ENCODE results near the gene PPEF1.

The PPEF1 gene

GRCh38 chrX:18707426-18708049, at the start of gene PPEF1:
PPEF1 (plus strand) TSS chrX:18707645; CDS start chrX:18707781, 136 bp downstream.
- no peak for DNase-seq (ENCODE audit: low read depth in 2 of 2)

- DNase-seq (ENCODE audit: low read depth in 2 of 2), result no peak
Measured at GRCh38 chrX:18661273-18661672, 46.2 kb upstream of the PPEF1 start.

- no peak for DNase-seq (ENCODE audit: low read depth in 2 of 2)
Measured at GRCh38 chrX:18664947-18665346, 42.5 kb upstream of the PPEF1 start.

- DNase-seq (ENCODE audit: low read depth in 2 of 2), result no peak
Measured at GRCh38 chrX:18666614-18667013, 40.8 kb upstream of the PPEF1 start.

GRCh38 chrX:18668071-18668835, 39.2 kb upstream of the PPEF1 start:
- DNase-seq (ENCODE audit: low read depth in 2 of 2), result no peak

GRCh38 chrX:18672008-18672407, 35.4 kb upstream of the PPEF1 start, which contains the start of gene RS1:
RS1 (minus strand) TSS chrX:18672108; CDS start chrX:18672068, 40 bp downstream.
- no peak for DNase-seq (ENCODE audit: low read depth in 2 of 2)

- DNase-seq (ENCODE audit: low read depth in 2 of 2), result no peak
Measured at GRCh38 chrX:18674417-18674787, 33.0 kb upstream of the PPEF1 start.

GRCh38 chrX:18674788-18675735, 32.4 kb upstream of the PPEF1 start:
- DNase-seq (ENCODE audit: low read depth in 2 of 2), result peak; percentile 44 to 73

- DNase-seq (ENCODE audit: low read depth in 2 of 2), result no peak
Measured at GRCh38 chrX:18676050-18676449, 31.4 kb upstream of the PPEF1 start.

- DNase-seq (ENCODE audit: low read depth in 2 of 2), result no peak
Measured at GRCh38 chrX:18676470-18676869, 31.0 kb upstream of the PPEF1 start.

- DNase-seq (ENCODE audit: low read depth in 2 of 2), result no peak
Measured at GRCh38 chrX:18677161-18677869, 30.1 kb upstream of the PPEF1 start.

- DNase-seq (ENCODE audit: low read depth in 2 of 2), result no peak
Measured at GRCh38 chrX:18681996-18682395, 25.4 kb upstream of the PPEF1 start.

- no peak for DNase-seq (ENCODE audit: low read depth in 2 of 2)
Measured at GRCh38 chrX:18682979-18683387, 24.5 kb upstream of the PPEF1 start.

GRCh38 chrX:18687856-18688495, 19.5 kb upstream of the PPEF1 start:
- no peak for DNase-seq (ENCODE audit: low read depth in 2 of 2)

GRCh38 chrX:18691431-18691830, 16.0 kb upstream of the PPEF1 start:
- DNase-seq (ENCODE audit: low read depth in 2 of 2), result no peak

- no peak for DNase-seq (ENCODE audit: low read depth in 2 of 2)
Measured at GRCh38 chrX:18692541-18692940, 14.9 kb upstream of the PPEF1 start.

GRCh38 chrX:18696653-18697052, 10.8 kb upstream of the PPEF1 start:
- no peak for DNase-seq (ENCODE audit: low read depth in 2 of 2)

GRCh38 chrX:18698737-18699650, 8.5 kb upstream of the PPEF1 start:
- no peak for DNase-seq (ENCODE audit: low read depth in 2 of 2)

GRCh38 chrX:18701621-18702361, 5.7 kb upstream of the PPEF1 start:
- no peak for DNase-seq (ENCODE audit: low read depth in 2 of 2)
